ENCODE data around the gene ANKRD18A. TPM values are rescaled to one million over a fixed set of nuclear protein-coding genes. Genes with fewer than 3 reads are reported as not detected.

Gene ANKRD18A
- polyA plus RNA-seq, 1 donor from 2014 or later: 0.45 TPM

- no peaks in the 10 kb centered on the region for H3K9me2 ChIP-seq (ENCODE audit: insufficient read depth, low read length)
- H3K9me3 ChIP-seq (ENCODE audit: low read length): no peaks in the 10 kb centered on the region
- no peaks in the 10 kb centered on the region for H3K27me3 ChIP-seq (ENCODE audit: insufficient read depth, low read depth, low read length)
- no peaks in the 10 kb centered on the region for H3F3A ChIP-seq (ENCODE audit: insufficient read depth, low read length, poor library complexity, severe bottlenecking)
- no peak overlapping the region for H3K4me2 ChIP-seq (ENCODE audit: low read length)
- H2AFZ ChIP-seq (ENCODE audit: low read depth, low read length): no peak overlapping the region
- no peaks in the 10 kb centered on the region for H4K20me1 ChIP-seq (ENCODE audit: insufficient read depth)
- no peak for TF ChIP-seq REST (IDR thresholded peaks at IDR 0.05; ENCODE audit: borderline replicate concordance)
- no peak overlapping the region for H3K4me3 ChIP-seq (ENCODE audit: low read length)
- no peaks in the 10 kb centered on the region for H3K79me2 ChIP-seq (replicated peaks; ENCODE audit: insufficient read depth, low read length)
- no peaks in the 10 kb centered on the region for H3K36me3 ChIP-seq (ENCODE audit: insufficient read depth, low read length)
- H3K9ac ChIP-seq (ENCODE audit: low read length): no peak overlapping the region
- no peak overlapping the region for H3K27ac ChIP-seq (ENCODE audit: low read length)
Observed at GRCh38 chr9:38650564-38650963, 30.2 kb upstream of the ANKRD18A start.

GRCh38 chr9:38649731-38650363 is 29.5 kb upstream of the ANKRD18A start:
- no peaks in the 10 kb centered on the region for H3K79me2 ChIP-seq (replicated peaks; ENCODE audit: insufficient read depth, low read length)
- no peak overlapping the region for H3K4me2 ChIP-seq (ENCODE audit: low read length)
- H3K9ac ChIP-seq (ENCODE audit: low read length): no peak overlapping the region
- H4K20me1 ChIP-seq (ENCODE audit: insufficient read depth): no peaks in the 10 kb centered on the region
- H3F3A ChIP-seq (ENCODE audit: insufficient read depth, low read length, poor library complexity, severe bottlenecking): no peaks in the 10 kb centered on the region
- no peak overlapping the region for H2AFZ ChIP-seq (ENCODE audit: low read depth, low read length)
- H3K4me3 ChIP-seq (ENCODE audit: low read length): no peak overlapping the region
- no peaks in the 10 kb centered on the region for H3K9me2 ChIP-seq (ENCODE audit: insufficient read depth, low read length)
- H3K27ac ChIP-seq (ENCODE audit: low read length): no peak overlapping the region
- TF ChIP-seq MXI1 (conservative IDR thresholded peaks at IDR 0.05; ENCODE audit: poor library complexity, severe bottlenecking) (no peak), CTCF (IDR thresholded peaks at IDR 0.05; ENCODE audit: poor library complexity, severe bottlenecking) (no peak), TAF1 (IDR thresholded peaks at IDR 0.05; ENCODE audit: low read depth) (no peak), EZH2 (IDR thresholded peaks at IDR 0.05; ENCODE audit: borderline replicate concordance, insufficient read depth, low read length, poor library complexity, severe bottlenecking) (no peak), POLR2AphosphoS5 (IDR thresholded peaks at IDR 0.05) (no peak), SMC3 (conservative IDR thresholded peaks at IDR 0.05; ENCODE audit: poor library complexity) (no peak), RAD21 (conservative IDR thresholded peaks at IDR 0.05) (no peak), REST (IDR thresholded peaks at IDR 0.05; ENCODE audit: borderline replicate concordance) (no peak), EP300 (conservative IDR thresholded peaks at IDR 0.05; ENCODE audit: poor library complexity, severe bottlenecking) (no peak)
- H3K36me3 ChIP-seq (ENCODE audit: insufficient read depth, low read length): no peaks in the 10 kb centered on the region
- no peaks in the 10 kb centered on the region for H3K9me3 ChIP-seq (ENCODE audit: low read length)
- no peaks in the 10 kb centered on the region for H3K27me3 ChIP-seq (ENCODE audit: insufficient read depth, low read depth, low read length)

All from neural cell (in vitro differentiated cells).